Measurements from ENCODE around the gene RABEP2. TPM values are rescaled to one million over a fixed set of nuclear protein-coding genes. Genes with fewer than 3 reads are reported as not detected.

The RABEP2 gene
- total RNA-seq, 1 experiment from 2014 or later, result 13.4 TPM

GRCh38 chr16:28912558-28912957, 12.5 kb downstream of the RABEP2 start:
- no peak for ATAC-seq
- POLR2A ChIA-PET, result interaction anchor here (0.7 kb wide), 1 partner anchor 19 kb away, joined by 3 read pairs; no protein-coding TSS in a partner anchor
- TF ChIP-seq FOSL1 (IDR thresholded peaks at IDR 0.05; ENCODE audit: low read depth) (no peak), POLR2A (IDR thresholded peaks at IDR 0.05; ENCODE audit: borderline replicate concordance, extremely low read depth, insufficient read depth, insufficient read length) (no peak), EGR1 (IDR thresholded peaks at IDR 0.05; ENCODE audit: low read depth) (no peak), SRF (IDR thresholded peaks at IDR 0.05; ENCODE audit: low read depth) (no peak), CEBPB (IDR thresholded peaks at IDR 0.05; ENCODE audit: low read depth) (no peak), EZH2 (IDR thresholded peaks at IDR 0.05) (no peak), MAX (IDR thresholded peaks at IDR 0.05) (no peak), RAD21 (IDR thresholded peaks at IDR 0.05; ENCODE audit: low read depth) (no peak), ZFX (IDR thresholded peaks at IDR 0.05) (no peak)
- no peak overlapping the region for H3K4me2 ChIP-seq (ENCODE audit: low read length)
- BruUV-seq (replicated peaks), result no TSS peak
- H3K36me3 ChIP-seq (ENCODE audit: control insufficient read depth in 1 of 2, insufficient read depth in 2 of 2, low read length in 2 of 2), result no peaks in the 10 kb centered on the region
- CTCF ChIA-PET, result interaction anchor here (1.1 to 1.2 kb wide), 2 partner anchors 11 to 33 kb away, joined by 4 to 5 read pairs; no protein-coding TSS in a partner anchor
- no peaks in the 10 kb centered on the region for H3K79me2 ChIP-seq (ENCODE audit: insufficient read depth, low read length)
- DNase-seq (ENCODE audit: low read depth, low spot score), result no peak
- intact Hi-C loops (cut with micrococcal nuclease), result loop anchor here (5.0 kb wide), 1 partner anchor 35 kb away; the partner anchor contains the start of gene ATP2A1
- no peak overlapping the region for H2AFZ ChIP-seq (ENCODE audit: low read depth, low read length, poor library complexity, severe bottlenecking)
- H3K9me3 ChIP-seq (ENCODE audit: control insufficient read depth in 1 of 2, insufficient read depth in 1 of 2, low read depth in 1 of 2, low read length in 2 of 2), result no peaks in the 10 kb centered on the region
- no peaks in the 10 kb centered on the region for H3K27me3 ChIP-seq (ENCODE audit: insufficient read depth, low read length)
- no peak overlapping the region for H3K4me3 ChIP-seq (replicated peaks in 1 of 2; ENCODE audit: low read depth in 1 of 2, low read length in 2 of 2)
- H3K9ac ChIP-seq (ENCODE audit: low read length), result 0 out of 2 replicates have a peak overlapping the region, but pooled peaks have one; percentile 11
- H3K9me2 ChIP-seq (ENCODE audit: insufficient read depth), result no peaks in the 10 kb centered on the region
- 0 out of 2 replicates have a peak overlapping the region, but pooled peaks have one; percentile 35 for H3K27ac ChIP-seq (ENCODE audit: low read depth, low read length)
- peaks cover 20 to 35% of the 10 kb centered on the region in 2 experiments for H3K4me1 ChIP-seq (ENCODE audit: control insufficient read depth in 1 of 2, insufficient read depth in 2 of 2, low read length in 2 of 2)
- no peaks in the 10 kb centered on the region for H4K20me1 ChIP-seq (ENCODE audit: insufficient read depth)
- RAD21 ChIA-PET (ENCODE audit: low non-redundant PET in 1 of 2, low total read pairs in 2 of 2, uncharacterized antibody in 2 of 2, unreplicated experiment in 2 of 2), result interaction anchor here in 1 of 2 experiments (1.4 kb wide), 1 partner anchor 33 kb away, joined by 3 read pairs; no protein-coding TSS in a partner anchor

- Histone ChIP-seq H3K9me2 (ENCODE audit: insufficient read depth) (no peaks in the 10 kb centered on the region), H3K4me3 (replicated peaks in 1 of 2; ENCODE audit: low read depth in 1 of 2, low read length in 2 of 2) (0 out of 4 replicates have a peak overlapping the region, but pooled peaks of 1 of the 2 experiments have one; percentile 0), H3K36me3 (ENCODE audit: control insufficient read depth in 1 of 2, insufficient read depth in 2 of 2, low read length in 2 of 2) (no peaks in the 10 kb centered on the region), H3K4me2 (ENCODE audit: low read length) (peak overlapping the region; percentile 69), H3K27ac (ENCODE audit: low read depth, low read length) (peak overlapping the region; percentile 85), H3K27me3 (ENCODE audit: insufficient read depth, low read length) (no peaks in the 10 kb centered on the region), H2AFZ (ENCODE audit: low read depth, low read length, poor library complexity, severe bottlenecking) (no peak overlapping the region), H4K20me1 (ENCODE audit: insufficient read depth) (no peaks in the 10 kb centered on the region), H3K79me2 (ENCODE audit: insufficient read depth, low read length) (no peaks in the 10 kb centered on the region), H3K9me3 (ENCODE audit: control insufficient read depth in 1 of 2, insufficient read depth in 1 of 2, low read depth in 1 of 2, low read length in 2 of 2) (no peaks in the 10 kb centered on the region), H3K4me1 (ENCODE audit: control insufficient read depth in 1 of 2, insufficient read depth in 2 of 2, low read length in 2 of 2) (peaks cover 20 to 35% of the 10 kb centered on the region in 2 experiments), H3K9ac (ENCODE audit: low read length) (peak overlapping the region; percentile 55)
- intact Hi-C loops (cut with micrococcal nuclease), result loop anchor here (5.0 kb wide), 1 partner anchor 33 kb away; the partner anchor contains the start of gene ATP2A1
- DNase-seq (ENCODE audit: low read depth, low spot score) (peak; percentile 44), ATAC-seq (peak; percentile 80)
- TF ChIP-seq EZH2 (IDR thresholded peaks at IDR 0.05), result no peak
- TF ChIP-seq FOSL1 (IDR thresholded peaks at IDR 0.05; ENCODE audit: low read depth), result peak; percentile 71
- TF ChIP-seq ZFX (IDR thresholded peaks at IDR 0.05), result 0 out of 2 replicates have a peak, but pooled peaks have one; percentile 17
- TF ChIP-seq TCF7L2 (IDR thresholded peaks at IDR 0.05; ENCODE audit: borderline replicate concordance, extremely low read depth, insufficient read depth, insufficient read length), result peak; percentile 59
- TF ChIP-seq JUND (IDR thresholded peaks at IDR 0.05), result peak; percentile 66
- TF ChIP-seq MAX (IDR thresholded peaks at IDR 0.05), result peak; percentile 69
- TF ChIP-seq SP1 (IDR thresholded peaks at IDR 0.05; ENCODE audit: low read depth), result no peak
- no peak for TF ChIP-seq CEBPB (IDR thresholded peaks at IDR 0.05; ENCODE audit: low read depth)
- POLR2A ChIA-PET, result no interaction called here
- CTCF ChIA-PET, result no interaction called here
- BruUV-seq (replicated peaks), result no TSS peak
- RAD21 ChIA-PET (ENCODE audit: low non-redundant PET in 1 of 2, low total read pairs in 2 of 2, uncharacterized antibody in 2 of 2, unreplicated experiment in 2 of 2), result no interaction called here
Observed at GRCh38 chr16:28910086-28911031, 14.7 kb downstream of the RABEP2 start.

All from HCT116 (cell line).